ENCODE measurements around the gene CD40.

The CD40 gene

DNA sequence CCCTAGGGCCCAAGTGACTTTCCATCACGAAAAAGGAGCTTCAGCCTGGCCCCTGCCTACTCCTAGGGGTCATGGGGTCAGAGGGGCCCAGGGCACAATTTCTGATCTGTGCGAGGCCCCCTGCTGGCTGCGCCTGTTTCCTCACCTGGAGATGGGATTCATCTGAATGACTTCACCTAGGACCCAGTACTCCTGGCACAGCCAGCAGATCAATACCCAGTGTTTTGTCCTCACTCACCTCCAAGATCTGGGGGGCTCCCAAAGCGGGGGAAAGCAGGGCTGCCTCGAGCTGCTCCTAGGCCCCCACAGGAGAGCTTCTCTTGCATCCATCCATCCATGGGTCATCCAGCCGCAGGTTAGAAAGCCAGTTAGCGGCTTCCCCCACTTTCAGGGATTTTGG is 33.8 kb downstream of the CD40 start:
- no peak for DNase-seq

- DNase-seq = no peak
Observed at GRCh38 chr20:46152824-46153586, 34.9 kb downstream of the CD40 start.

DNA sequence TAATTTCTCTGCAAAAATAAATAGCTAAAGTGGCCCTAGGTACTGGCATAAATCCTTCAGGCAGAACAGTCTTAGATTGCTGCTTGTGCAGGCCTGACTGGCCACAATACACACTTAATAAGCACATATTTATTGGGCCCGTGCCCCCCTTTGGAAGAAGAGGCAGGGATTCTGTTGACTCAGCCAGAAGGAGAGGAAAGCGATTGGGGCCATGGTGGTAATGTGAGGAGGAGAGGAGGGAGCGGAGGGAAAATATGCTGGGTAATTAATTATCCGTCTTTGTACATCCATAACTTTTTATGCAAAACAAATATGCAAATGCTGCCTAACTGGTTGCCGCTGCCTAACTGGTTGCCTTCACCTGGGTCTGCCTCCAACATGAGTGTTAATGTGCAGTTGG is 36.2 kb downstream of the CD40 start:
- no peak for DNase-seq

GRCh38 chr20:46154796-46155195 is 36.7 kb downstream of the CD40 start:
- DNase-seq = no peak

DNA sequence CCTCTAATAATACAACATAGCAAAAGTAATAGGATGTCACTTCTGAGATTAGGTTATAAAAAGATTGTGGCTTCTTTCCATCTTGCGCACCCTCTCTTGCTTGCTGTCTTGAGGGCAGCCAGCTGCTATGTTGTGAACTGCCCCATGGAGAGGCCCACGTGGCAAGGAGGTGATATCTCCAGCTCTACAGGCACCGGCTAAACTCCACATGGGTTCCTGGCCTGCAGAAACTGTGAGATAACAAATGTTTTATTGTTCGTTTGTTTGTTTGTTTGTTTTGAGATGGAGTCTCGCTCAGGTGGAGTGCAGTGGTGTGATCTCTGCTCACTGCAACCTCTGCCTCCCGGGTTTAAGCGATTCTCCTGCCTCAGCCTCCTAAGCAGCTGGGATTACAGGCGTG is 38.0 kb downstream of the CD40 start:
- DNase-seq = no peak

DNA sequence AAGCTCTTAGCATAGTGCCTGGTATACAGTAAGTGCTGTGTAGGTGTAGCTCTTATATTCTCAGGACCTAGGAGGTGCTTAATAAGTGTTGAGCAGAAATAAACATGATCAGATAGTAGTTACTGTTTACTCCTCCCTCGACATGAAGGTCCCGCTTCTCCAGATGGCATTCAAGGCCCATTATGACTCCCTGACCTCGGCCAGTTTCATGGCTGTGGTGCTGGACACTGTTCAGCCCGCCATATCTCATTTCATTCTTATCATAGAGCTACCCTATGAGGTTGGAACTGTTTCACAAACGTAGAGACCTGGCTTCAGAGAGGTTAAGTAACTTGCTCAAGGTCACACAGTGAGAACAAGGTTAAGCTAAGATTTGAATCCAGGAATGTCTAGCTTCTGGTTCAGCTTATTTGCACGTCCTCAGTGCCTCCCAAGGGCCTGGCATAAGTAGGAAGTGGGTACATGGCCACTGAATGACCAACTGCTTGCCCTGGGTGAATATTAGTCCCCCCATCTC is 39.0 kb downstream of the CD40 start:
- DNase-seq = no peak

- no peak for DNase-seq
Observed at GRCh38 chr20:46157625-46158024, 39.5 kb downstream of the CD40 start.

DNA sequence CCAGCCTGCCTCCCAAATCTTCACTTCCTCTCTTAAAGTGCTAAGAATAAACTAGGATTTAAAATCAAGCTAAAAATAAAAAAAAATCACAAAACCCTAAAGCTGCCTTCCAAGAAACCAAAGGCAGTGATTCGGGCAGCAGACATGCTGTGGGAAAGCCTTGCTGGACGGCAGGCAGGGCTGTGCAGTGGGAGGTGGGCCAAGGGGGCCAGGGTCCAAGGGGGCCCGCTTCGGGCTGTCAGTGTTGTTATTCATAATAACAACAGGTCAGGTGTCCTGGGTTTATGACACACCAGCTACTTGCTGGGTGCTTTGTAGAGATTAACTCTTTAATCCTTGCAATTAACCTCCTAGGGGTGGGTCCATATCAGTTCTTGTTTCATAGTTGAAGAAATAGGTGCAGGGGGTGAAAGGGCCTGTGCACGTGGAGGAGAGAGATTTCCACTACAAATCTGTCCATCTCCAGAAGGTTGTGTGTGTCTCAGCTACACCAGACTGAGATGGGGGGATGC is 40.4 kb downstream of the CD40 start:
- DNase-seq = no peak

GRCh38 chr20:46159101-46159897 is 41.2 kb downstream of the CD40 start:
- DNase-seq = no peak

GRCh38 chr20:46160661-46161060 is 42.5 kb downstream of the CD40 start:
- DNase-seq = no peak

GRCh38 chr20:46161921-46162320 is 43.8 kb downstream of the CD40 start:
- no peak for DNase-seq

DNA sequence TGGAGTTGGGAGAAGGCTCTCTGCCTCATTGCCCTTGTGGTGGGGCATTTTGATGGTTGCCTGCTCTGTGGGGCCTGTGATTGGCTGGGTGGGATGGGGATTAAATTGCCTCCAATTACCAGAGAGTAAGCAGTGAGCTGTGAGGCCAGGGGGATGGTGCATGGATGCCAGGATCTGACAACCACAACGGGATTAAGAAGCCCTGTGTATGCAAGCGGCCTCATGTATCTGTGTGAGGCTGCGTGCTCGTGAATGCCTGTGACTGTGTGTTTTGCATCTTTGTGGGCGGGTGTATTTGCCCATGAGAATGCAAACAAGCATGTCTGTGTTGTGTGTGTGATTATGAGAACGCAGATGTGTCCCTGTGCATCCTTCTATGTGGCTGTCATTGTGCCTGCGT is 46.1 kb downstream of the CD40 start:
- DNase-seq = no peak

DNA sequence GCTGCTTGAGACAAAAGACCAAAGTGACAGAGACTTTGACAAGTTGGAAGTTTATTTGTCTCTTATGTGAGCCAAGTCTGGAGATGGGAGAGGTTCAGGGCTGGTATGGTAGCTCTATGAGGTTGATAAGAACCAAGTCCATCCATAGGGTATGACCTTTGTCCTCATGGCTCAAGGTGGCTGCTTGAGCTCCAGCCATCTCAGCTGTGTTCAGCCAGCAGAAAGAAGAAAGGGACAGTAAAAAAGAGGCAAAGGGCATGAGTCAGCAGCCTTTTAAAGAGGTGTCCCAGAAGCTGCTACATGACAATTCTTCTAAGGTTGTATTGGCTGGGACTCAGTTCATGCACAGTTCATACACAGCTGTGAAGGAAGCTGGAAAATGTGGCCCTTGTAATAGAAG is 49.0 kb downstream of the CD40 start:
- DNase-seq = no peak

DNA sequence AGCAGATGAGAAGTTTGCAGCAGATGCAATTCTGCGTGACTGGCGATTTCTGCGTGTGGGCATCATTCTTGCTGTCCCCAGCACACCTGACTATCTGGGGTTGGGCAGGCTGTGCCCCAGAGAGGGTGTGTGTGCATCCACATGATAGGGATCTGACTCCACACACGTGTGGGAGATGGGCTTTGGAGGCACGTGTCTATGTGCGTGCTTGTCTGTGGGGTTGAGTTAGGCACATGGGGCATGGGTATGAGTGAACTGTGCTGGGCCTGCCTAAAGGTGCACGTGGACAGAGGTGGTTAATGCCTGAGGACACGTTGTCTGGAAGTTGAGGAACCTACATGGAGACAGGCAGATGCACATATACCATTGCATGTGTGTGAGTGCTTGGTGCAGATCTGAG is 50.3 kb downstream of the CD40 start:
- DNase-seq = no peak

- DNase-seq = no peak
Observed at GRCh38 chr20:46169245-46170171, 51.4 kb downstream of the CD40 start.

DNA sequence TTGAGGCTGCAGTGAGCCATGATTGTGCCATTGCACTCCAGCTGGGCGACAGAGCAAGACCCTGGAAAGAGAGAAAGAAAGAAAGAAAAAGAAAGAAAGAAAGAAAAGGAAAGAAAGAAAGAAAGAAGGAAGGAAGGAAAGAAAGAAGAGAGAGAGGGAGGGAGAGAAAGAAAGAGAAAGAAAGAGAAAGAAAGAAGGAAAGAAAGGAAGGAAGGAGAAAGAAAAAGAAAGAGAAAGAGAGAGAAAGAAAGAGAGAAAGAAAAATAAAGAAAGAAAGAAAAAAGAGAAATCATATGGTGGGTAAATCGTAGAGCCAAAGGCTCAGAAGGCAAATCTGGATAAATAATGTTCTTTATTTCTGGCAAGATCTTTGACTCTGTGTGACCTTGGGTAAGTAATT is 53.4 kb downstream of the CD40 start:
- no peak for DNase-seq

- DNase-seq = no peak
Observed at GRCh38 chr20:46171909-46172308, 53.8 kb downstream of the CD40 start.

GRCh38 chr20:46172455-46172854 is 54.3 kb downstream of the CD40 start:
- DNase-seq = no peak

DNA sequence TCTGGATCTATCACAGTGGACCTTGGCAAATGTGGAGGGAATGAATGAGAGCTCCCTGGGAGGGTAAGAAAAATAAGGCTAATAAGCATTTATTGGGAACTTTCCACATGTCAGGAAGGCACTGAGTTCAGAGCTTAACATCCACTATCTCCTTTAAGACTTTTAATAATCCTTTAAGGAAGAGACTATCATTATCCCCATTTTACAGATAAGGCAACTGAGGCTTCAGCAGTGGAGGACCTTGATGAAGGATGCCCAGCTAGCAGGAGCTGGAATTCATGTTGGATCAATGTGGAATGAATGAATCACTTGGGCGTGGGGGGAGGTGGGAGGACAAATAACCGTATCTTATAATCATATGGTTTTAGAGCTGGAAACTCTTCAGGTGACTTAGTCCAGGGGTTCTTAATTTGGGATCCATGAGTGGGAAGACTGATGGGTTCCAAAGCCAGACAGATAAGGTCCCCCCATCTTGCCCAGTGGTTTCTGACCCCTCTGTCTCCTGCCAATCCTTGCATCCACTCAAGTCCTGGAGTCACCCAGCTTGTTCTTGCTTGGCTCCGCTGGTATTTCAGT is 54.9 kb downstream of the CD40 start:
- no peak for DNase-seq

DNA sequence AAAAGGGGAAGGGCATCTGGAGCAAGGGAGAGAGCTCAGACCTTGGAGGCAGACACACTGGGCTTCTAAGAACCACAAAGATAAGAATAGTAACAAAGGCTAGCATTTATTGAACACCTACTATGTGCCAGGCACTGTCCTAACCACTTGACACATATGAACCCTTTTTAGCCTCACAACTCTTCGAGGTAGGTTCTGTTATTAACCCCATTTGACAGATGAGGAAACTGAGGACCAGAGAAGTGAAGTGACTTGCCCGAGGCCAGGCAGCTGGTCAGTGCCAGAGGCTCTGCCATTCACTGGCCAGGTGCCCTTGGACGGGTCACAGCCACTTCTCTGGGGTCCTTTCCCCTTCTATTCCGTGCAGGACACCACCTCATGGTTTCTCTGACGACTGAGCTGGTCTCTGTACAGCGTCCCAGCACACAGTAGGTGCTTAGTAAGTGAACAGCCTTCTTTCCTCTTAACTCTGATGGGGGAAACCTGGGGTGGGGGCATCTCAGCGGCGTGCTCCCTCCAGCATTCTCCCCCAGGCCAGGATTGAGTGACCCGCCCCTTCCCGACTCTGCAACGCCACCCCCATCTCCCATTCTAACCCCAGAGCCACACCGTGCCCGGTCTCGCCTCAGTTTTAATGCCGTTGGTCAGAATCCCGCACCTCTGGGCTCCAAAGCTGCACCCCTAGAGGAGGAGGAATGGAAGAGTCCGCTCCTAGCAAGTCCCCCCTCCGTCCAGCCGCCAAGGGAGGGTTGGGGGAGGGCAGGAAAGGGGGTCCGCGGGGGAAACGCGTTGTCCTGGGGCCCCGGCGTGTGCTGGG is 55.7 kb downstream of the CD40 start:
- DNase-seq = no peak

- peak; percentile 44 for DNase-seq
Observed at GRCh38 chr20:46174469-46175126, 56.5 kb downstream of the CD40 start.

Data from fibroblast of skin of back (primary cell).